DOHH2 (cell line): ENCODE data around the gene FILIP1.

ENCODE experiments used
- H3F3A ChIP-seq: fragments of 200-600 bp; sonication (generic), shearing (Covaris generic); 2 replicates; pipeline ENCODE4 v1.6.0; 2016; ENCODE audit warnings: antibody characterized with exemption, mild to moderate bottlenecking; ENCODE audit not compliant: control insufficient read depth, insufficient read depth
- H3K27ac ChIP-seq: fragments of 200-600 bp; sonication (generic); 2 replicates; pipeline ENCODE4 v1.5.1; 2014; ENCODE audit warnings: low read depth, mild to moderate bottlenecking, low read length, moderate library complexity
- H3K27me3 ChIP-seq: fragments of 200-600 bp; sonication (generic); 2 replicates; pipeline ENCODE4 v1.6.1; 2014; ENCODE audit warnings: mild to moderate bottlenecking, low read length, mixed read lengths; ENCODE audit not compliant: control insufficient read depth
- H3K36me3 ChIP-seq: fragments of 200-600 bp; sonication (generic); 2 replicates; pipeline ENCODE4 v1.6.1; 2014; ENCODE audit warnings: mild to moderate bottlenecking, low read length, moderate library complexity, mixed read lengths; ENCODE audit not compliant: control insufficient read depth
- H3K4me1 ChIP-seq: fragments of 200-600 bp; sonication (generic); 2 replicates; pipeline ENCODE4 v1.6.1; 2014; ENCODE audit warnings: mild to moderate bottlenecking, low read length, mixed read lengths; ENCODE audit not compliant: control insufficient read depth
- H3K4me2 ChIP-seq: fragments of 200-600 bp; sonication (generic); 2 replicates; pipeline ENCODE4 v1.6.0; 2014; ENCODE audit warnings: mild to moderate bottlenecking, low read length, moderate library complexity
- H3K4me3 ChIP-seq: fragments of 200-600 bp; sonication (generic); 2 replicates; pipeline ENCODE4 v1.5.1; 2014; ENCODE audit warnings: mild to moderate bottlenecking, low read length, mixed read lengths
- H3K79me2 ChIP-seq: fragments of 200-600 bp; sonication (generic); 2 replicates; pipeline ENCODE4 v1.6.1; 2014; ENCODE audit warnings: mild to moderate bottlenecking, low read length, mixed read lengths; ENCODE audit not compliant: control insufficient read depth
- H3K9me2 ChIP-seq: fragments of 200-600 bp; sonication (generic); replicated peaks from 2 replicates; pipeline ENCODE4 v1.6.1; 2014; ENCODE audit warnings: mild to moderate bottlenecking, low read length, mixed read lengths; ENCODE audit not compliant: control insufficient read depth
- H3K9me3 ChIP-seq: fragments of 200-600 bp; sonication (generic); 2 replicates; pipeline ENCODE4 v1.6.1; 2014; ENCODE audit warnings: antibody characterized with exemption, low read length, mixed read lengths; ENCODE audit not compliant: control insufficient read depth, insufficient read depth
- H4K20me1 ChIP-seq: fragments of 200-600 bp; sonication (generic); 2 replicates; pipeline ENCODE4 v1.6.0; 2014; ENCODE audit warnings: low read depth, mild to moderate bottlenecking, antibody characterized with exemption, low read length, moderate library complexity; ENCODE audit not compliant: control insufficient read depth, insufficient read depth
- EZH2phosphoT487 ChIP-seq: fragments of 200-600 bp; sonication (generic); IDR thresholded peaks from 2 replicates; pipeline ENCODE4 v1.6.1; 2017; ENCODE audit warnings: borderline replicate concordance, mild to moderate bottlenecking, antibody characterized with exemption, low read length, moderate library complexity, mixed read lengths
- TF ChIP-seq, protein P1 (sequence below): fragments of 200-600 bp; sonication (generic); IDR thresholded peaks from one replicate; pipeline ENCODE4 v1.5.1; 2014; ENCODE audit warnings: antibody characterized with exemption, mild to moderate bottlenecking, low read depth, low read length; ENCODE audit not compliant: poor library complexity, severe bottlenecking

The FILIP1 gene

DNA sequence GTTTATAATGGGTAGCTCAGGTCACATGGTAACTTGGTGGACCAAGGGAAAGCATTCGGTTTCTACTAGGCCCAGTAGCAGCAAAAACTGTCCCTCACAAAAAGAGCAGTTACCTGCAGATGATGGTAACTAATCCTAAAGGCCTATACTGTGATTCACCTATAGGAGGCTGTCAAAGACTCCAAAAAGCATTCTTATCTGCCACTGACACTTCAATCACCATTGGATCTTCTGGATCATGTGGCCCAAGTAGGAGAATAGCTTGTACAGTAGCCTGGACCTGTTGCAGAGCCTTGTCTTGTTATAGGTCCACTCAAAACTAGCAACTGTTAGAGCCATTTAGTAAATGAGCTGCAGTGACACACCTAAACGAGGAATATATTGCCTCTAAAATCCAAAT lies 23.2 kb upstream of the FILIP1 start:
- H3F3A ChIP-seq = no peaks in the 10 kb centered on the region
- H3K27ac ChIP-seq = no peak overlapping the region
- H4K20me1 ChIP-seq = no peaks in the 10 kb centered on the region
- H3K4me3 ChIP-seq = no peak overlapping the region
- no peak overlapping the region for H3K4me2 ChIP-seq
- TF ChIP-seq, protein P1, sequence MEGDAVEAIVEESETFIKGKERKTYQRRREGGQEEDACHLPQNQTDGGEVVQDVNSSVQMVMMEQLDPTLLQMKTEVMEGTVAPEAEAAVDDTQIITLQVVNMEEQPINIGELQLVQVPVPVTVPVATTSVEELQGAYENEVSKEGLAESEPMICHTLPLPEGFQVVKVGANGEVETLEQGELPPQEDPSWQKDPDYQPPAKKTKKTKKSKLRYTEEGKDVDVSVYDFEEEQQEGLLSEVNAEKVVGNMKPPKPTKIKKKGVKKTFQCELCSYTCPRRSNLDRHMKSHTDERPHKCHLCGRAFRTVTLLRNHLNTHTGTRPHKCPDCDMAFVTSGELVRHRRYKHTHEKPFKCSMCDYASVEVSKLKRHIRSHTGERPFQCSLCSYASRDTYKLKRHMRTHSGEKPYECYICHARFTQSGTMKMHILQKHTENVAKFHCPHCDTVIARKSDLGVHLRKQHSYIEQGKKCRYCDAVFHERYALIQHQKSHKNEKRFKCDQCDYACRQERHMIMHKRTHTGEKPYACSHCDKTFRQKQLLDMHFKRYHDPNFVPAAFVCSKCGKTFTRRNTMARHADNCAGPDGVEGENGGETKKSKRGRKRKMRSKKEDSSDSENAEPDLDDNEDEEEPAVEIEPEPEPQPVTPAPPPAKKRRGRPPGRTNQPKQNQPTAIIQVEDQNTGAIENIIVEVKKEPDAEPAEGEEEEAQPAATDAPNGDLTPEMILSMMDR = no peak
- no peak for TF ChIP-seq EZH2phosphoT487
- no peaks in the 10 kb centered on the region for H3K36me3 ChIP-seq
- H3K9me2 ChIP-seq = no peaks in the 10 kb centered on the region
- no peaks in the 10 kb centered on the region for H3K4me1 ChIP-seq
- no peaks in the 10 kb centered on the region for H3K9me3 ChIP-seq
- no peaks in the 10 kb centered on the region for H3K27me3 ChIP-seq
- no peaks in the 10 kb centered on the region for H3K79me2 ChIP-seq

DNA sequence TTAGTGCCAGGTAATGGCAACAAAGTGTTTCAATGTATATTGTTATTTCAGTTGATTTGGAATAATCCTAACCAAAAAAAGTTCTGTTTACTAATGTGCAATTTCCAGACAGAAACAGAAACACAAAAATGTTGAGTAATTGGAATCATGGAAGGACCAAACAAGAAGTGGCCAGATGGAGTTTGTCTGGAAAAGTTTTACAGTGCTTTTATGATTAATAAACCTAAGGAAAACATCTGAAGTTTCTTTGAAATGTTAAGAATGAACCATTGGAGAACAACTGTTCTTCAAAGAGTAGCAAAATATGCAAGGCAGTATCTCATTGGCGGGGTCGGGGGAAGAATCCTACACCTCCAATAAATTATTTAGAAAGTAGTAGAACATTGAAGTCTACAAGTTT lies 19.0 kb upstream of the FILIP1 start:
- H3F3A ChIP-seq = no peaks in the 10 kb centered on the region
- H3K4me1 ChIP-seq = no peaks in the 10 kb centered on the region
- no peaks in the 10 kb centered on the region for H3K9me2 ChIP-seq
- no peak overlapping the region for H3K27ac ChIP-seq
- H3K9me3 ChIP-seq = no peaks in the 10 kb centered on the region
- TF ChIP-seq, protein P1 = no peak
- TF ChIP-seq EZH2phosphoT487 = no peak
- no peak overlapping the region for H3K4me3 ChIP-seq
- H3K36me3 ChIP-seq = no peaks in the 10 kb centered on the region
- no peak overlapping the region for H3K4me2 ChIP-seq
- H3K27me3 ChIP-seq = no peaks in the 10 kb centered on the region
- H3K79me2 ChIP-seq = no peaks in the 10 kb centered on the region
- no peaks in the 10 kb centered on the region for H4K20me1 ChIP-seq

DNA sequence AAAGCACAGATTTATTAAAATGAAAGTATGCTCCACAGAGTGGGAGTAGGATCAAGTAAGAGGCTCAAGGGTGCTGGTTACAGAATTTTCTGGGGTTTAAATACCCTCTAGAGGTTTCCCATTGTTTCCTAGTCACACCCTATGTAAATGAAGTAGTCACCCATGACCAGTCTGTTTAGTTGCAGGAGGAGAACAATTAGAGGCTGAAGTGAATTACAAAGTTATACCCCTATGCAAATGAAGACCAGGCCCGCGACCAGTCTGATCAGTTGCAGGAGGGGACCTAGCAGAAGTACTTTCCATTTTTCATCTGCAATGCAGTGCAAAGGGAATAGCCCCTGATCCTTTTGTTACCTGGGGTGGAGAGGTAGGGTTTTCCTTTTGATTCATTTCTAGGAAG lies 11.8 kb upstream of the FILIP1 start:
- no peaks in the 10 kb centered on the region for H3K79me2 ChIP-seq
- H3K4me3 ChIP-seq = no peak overlapping the region
- no peaks in the 10 kb centered on the region for H3F3A ChIP-seq
- no peaks in the 10 kb centered on the region for H3K4me1 ChIP-seq
- no peaks in the 10 kb centered on the region for H4K20me1 ChIP-seq
- no peak overlapping the region for H3K4me2 ChIP-seq
- H3K9me2 ChIP-seq = no peaks in the 10 kb centered on the region
- no peaks in the 10 kb centered on the region for H3K9me3 ChIP-seq
- 0 out of 2 replicates have a peak, but pooled peaks cover 4% of the 10 kb centered on the region for H3K27me3 ChIP-seq
- H3K36me3 ChIP-seq = no peaks in the 10 kb centered on the region
- TF ChIP-seq, protein P1 = no peak
- TF ChIP-seq EZH2phosphoT487 = no peak
- H3K27ac ChIP-seq = no peak overlapping the region
